ENCODE measurements around the gene RHO. TPM values are rescaled to one million over a fixed set of nuclear protein-coding genes. Genes with fewer than 3 reads are reported as not detected.
A peak's percentile ranks its signal among the peaks of the same experiment; 100 is the strongest.
"Not testable (repeated sequence)": the region's sequence is repeated elsewhere in the genome, so short reads cannot be mapped to it uniquely, and the experiment has no call there.

RHO gene
- total RNA-seq, 1 experiment from 2014 or later: not detected

- Mint-ChIP-seq H3K27ac (no peak overlapping the region), H3K36me3 (ENCODE audit: insufficient read depth in 1 of 3, low read depth in 3 of 3) (peaks cover 8 to 38% (median 25%) of the 10 kb centered on the region in 3 experiments; a peak in 6 of 7 replicates), H3K4me1 (peaks cover 11 to 22% of the 10 kb centered on the region in 2 experiments), H3K4me3 (no peak overlapping the region), H3K27me3 (ENCODE audit: low read depth) (peaks cover 30% of the 10 kb centered on the region), H3K9me3 (no peaks in the 10 kb centered on the region)
- DNase-seq: no peak
- no peak overlapping the region for H4K91ac ChIP-seq (ENCODE audit: insufficient read length, low read depth, low read length)
- H3K23ac ChIP-seq (ENCODE audit: insufficient read length, low read depth, low read length): no peak overlapping the region
- H3K4me1 ChIP-seq (ENCODE audit: insufficient read depth, low read length): peaks cover 6% of the 10 kb centered on the region; the same call in 1 of the 2 replicates
- no peak overlapping the region for H4K5ac ChIP-seq (ENCODE audit: insufficient read length, low read depth, low read length)
- H3K4ac ChIP-seq (ENCODE audit: low read depth, low read length): no peak overlapping the region
- H2BK12ac ChIP-seq (ENCODE audit: insufficient read length, low read depth, low read length): no peak overlapping the region
- no peak overlapping the region for H3T11ph ChIP-seq (ENCODE audit: low read length)
- no peak overlapping the region for H3K14ac ChIP-seq (ENCODE audit: insufficient read depth, low read length)
- no peak overlapping the region for H2BK5ac ChIP-seq (ENCODE audit: insufficient read length, low read length)
- no peaks in the 10 kb centered on the region for H3K79me2 ChIP-seq (ENCODE audit: insufficient read depth, low read length)
- H4K20me1 ChIP-seq (ENCODE audit: control insufficient read depth, insufficient read depth, insufficient read length): no peaks in the 10 kb centered on the region
- no peak overlapping the region for H4K8ac ChIP-seq (replicated peaks; ENCODE audit: insufficient read length, low read depth, low read length)
- H3K23me2 ChIP-seq (ENCODE audit: insufficient read length, low read depth, low read length, poor library complexity, severe bottlenecking): no peaks in the 10 kb centered on the region
- H3K18ac ChIP-seq (ENCODE audit: insufficient read length, low read depth, low read length): no peak overlapping the region
- H3K27me3 ChIP-seq (ENCODE audit: insufficient read depth, low read length): no peaks in the 10 kb centered on the region; the same call in 1 of the 2 replicates
- H2BK15ac ChIP-seq (ENCODE audit: low read depth, low read length): no peak overlapping the region
- H2AK5ac ChIP-seq (ENCODE audit: insufficient read length, low read length): no peak overlapping the region
- H3K79me1 ChIP-seq (ENCODE audit: insufficient read depth, low read depth, low read length, poor library complexity, severe bottlenecking): no peaks in the 10 kb centered on the region
- no peak overlapping the region for H2AFZ ChIP-seq (ENCODE audit: low read length)
- no peak overlapping the region for H3K27ac ChIP-seq (ENCODE audit: insufficient read length, low read depth, low read length)
- no peak overlapping the region for H2BK120ac ChIP-seq (ENCODE audit: low read depth, low read length, poor library complexity, severe bottlenecking)
- WGBS (ENCODE audit: extremely low coverage, insufficient read length, low lambda C conversion rate): no CpG with 5 or more reads among the region's 4 CpGs
- no peak overlapping the region for H3K9ac ChIP-seq (ENCODE audit: extremely low read depth, insufficient read length, low read length)
- TF ChIP-seq CTCF (conservative IDR thresholded peaks at IDR 0.05): no peak
- no peak overlapping the region for H3K4me2 ChIP-seq (ENCODE audit: insufficient read depth, insufficient read length, low read length)
- no peak overlapping the region for H2BK20ac ChIP-seq (ENCODE audit: low read depth, low read length, poor library complexity, severe bottlenecking)
- H3K56ac ChIP-seq (ENCODE audit: insufficient read length, low read depth, low read length): no peak overlapping the region
- H3K9me3 ChIP-seq (ENCODE audit: control insufficient read depth, low read depth, low read length): no peaks in the 10 kb centered on the region
Measured at GRCh38 chr3:129493206-129493605, 35.2 kb upstream of the RHO start.

DNA sequence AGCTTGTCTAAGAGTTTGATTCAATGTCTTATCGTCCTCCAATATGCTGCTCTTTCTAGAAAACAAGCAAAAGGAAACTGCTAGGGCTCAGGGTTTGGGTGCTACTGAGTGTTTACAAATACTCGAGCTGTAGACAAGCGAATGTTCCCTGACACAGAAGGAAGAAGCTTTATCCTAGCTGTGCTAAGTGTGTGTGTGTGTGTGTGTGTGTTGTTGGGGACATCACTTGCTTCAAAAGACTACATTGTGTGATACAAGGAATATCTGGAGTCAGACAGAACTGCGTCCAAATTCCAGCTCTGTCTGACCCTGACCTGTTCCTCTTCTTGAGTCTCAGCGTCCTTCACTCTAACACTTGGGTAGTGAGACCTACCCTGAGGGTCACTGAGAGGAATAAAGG is 33.9 kb upstream of the RHO start:
- not testable (repeated sequence) for H3T11ph ChIP-seq (ENCODE audit: low read length); H4K91ac ChIP-seq (ENCODE audit: insufficient read length, low read depth, low read length); H3K18ac ChIP-seq (ENCODE audit: insufficient read length, low read depth, low read length); H2AFZ ChIP-seq (ENCODE audit: low read length); H3K27ac Mint-ChIP-seq; H3K27ac ChIP-seq (ENCODE audit: insufficient read length, low read depth, low read length); H4K8ac ChIP-seq (replicated peaks; ENCODE audit: insufficient read length, low read depth, low read length); H2BK15ac ChIP-seq (ENCODE audit: low read depth, low read length); H3K27me3 ChIP-seq (ENCODE audit: insufficient read depth, low read length); H2BK12ac ChIP-seq (ENCODE audit: insufficient read length, low read depth, low read length); DNase-seq; H3K56ac ChIP-seq (ENCODE audit: insufficient read length, low read depth, low read length); H2AK5ac ChIP-seq (ENCODE audit: insufficient read length, low read length); H3K4me1 ChIP-seq (ENCODE audit: insufficient read depth, low read length); H3K4ac ChIP-seq (ENCODE audit: low read depth, low read length); H4K20me1 ChIP-seq (ENCODE audit: control insufficient read depth, insufficient read depth, insufficient read length); H2BK120ac ChIP-seq (ENCODE audit: low read depth, low read length, poor library complexity, severe bottlenecking); H3K14ac ChIP-seq (ENCODE audit: insufficient read depth, low read length); H3K4me3 Mint-ChIP-seq; H3K9ac ChIP-seq (ENCODE audit: extremely low read depth, insufficient read length, low read length); H3K23me2 ChIP-seq (ENCODE audit: insufficient read length, low read depth, low read length, poor library complexity, severe bottlenecking); H3K9me3 Mint-ChIP-seq; H3K79me2 ChIP-seq (ENCODE audit: insufficient read depth, low read length); H3K79me1 ChIP-seq (ENCODE audit: insufficient read depth, low read depth, low read length, poor library complexity, severe bottlenecking); H2BK20ac ChIP-seq (ENCODE audit: low read depth, low read length, poor library complexity, severe bottlenecking); H3K23ac ChIP-seq (ENCODE audit: insufficient read length, low read depth, low read length); H3K9me3 ChIP-seq (ENCODE audit: control insufficient read depth, low read depth, low read length); H2BK5ac ChIP-seq (ENCODE audit: insufficient read length, low read length); H3K4me2 ChIP-seq (ENCODE audit: insufficient read depth, insufficient read length, low read length)
- Mint-ChIP-seq H3K4me1 (peaks cover 14 to 22% of the 10 kb centered on the region in 2 experiments), H3K36me3 (ENCODE audit: insufficient read depth in 1 of 3, low read depth in 3 of 3) (peaks cover 7 to 34% (median 20%) of the 10 kb centered on the region in 3 experiments; a peak in 6 of 7 replicates), H3K27me3 (ENCODE audit: low read depth) (peaks cover 32% of the 10 kb centered on the region)
- no CpG with 5 or more reads among the region's 5 CpGs for WGBS (ENCODE audit: extremely low coverage, insufficient read length, low lambda C conversion rate)
- H4K5ac ChIP-seq (ENCODE audit: insufficient read length, low read depth, low read length): peak overlapping the region; percentile 70
